ENCODE data around the gene PDSS2.

The PDSS2 gene

DNA sequence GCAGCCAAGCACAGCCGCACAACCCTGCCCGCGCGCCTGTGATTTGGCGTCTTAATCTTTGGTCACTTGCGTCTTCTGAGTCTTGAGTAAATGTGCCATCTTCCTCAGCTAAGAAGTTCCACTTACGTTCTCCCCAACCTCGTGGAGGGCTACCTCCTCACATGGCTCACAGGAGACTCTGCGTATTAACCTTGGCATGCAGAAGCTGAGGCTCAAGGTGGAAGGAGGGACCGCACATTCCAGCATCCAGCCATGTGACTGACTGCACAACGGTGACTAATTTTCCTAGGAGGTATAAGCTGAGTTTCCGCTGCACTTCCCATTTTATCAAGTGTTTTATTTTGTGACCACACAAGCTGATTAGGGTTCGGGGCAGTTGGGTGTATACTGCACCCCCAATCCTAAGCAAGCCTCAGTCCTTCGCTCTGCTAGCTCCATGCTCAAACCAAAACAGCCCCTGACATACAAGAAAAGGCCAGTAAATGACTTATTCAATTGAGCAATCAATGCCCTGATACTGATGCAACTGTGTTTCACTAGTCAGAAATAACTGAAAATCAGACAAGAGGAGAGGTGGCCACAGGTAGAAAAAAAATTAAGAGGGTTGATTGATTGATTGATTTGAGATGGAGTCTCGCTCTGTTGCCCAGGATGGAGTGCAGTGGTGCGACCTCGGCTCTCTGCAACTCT is 351.0 kb downstream of the PDSS2 start:
- peaks cover 5% of the 10 kb centered on the region; the same call in 1 of the 2 replicates for H3K4me1 ChIP-seq (ENCODE audit: control insufficient read depth, low read length)
- no peaks in the 10 kb centered on the region for H4K20me1 ChIP-seq (ENCODE audit: control insufficient read depth, insufficient read depth, low read depth, low read length)
- H3K9me2 ChIP-seq (replicated peaks; ENCODE audit: control insufficient read depth, low read length), result no peaks in the 10 kb centered on the region
- H3K79me2 ChIP-seq (ENCODE audit: control insufficient read depth, low read length), result peaks cover 16% of the 10 kb centered on the region
- H3K27me3 ChIP-seq (ENCODE audit: control insufficient read depth, low read length), result no peaks in the 10 kb centered on the region
- H3F3A ChIP-seq (ENCODE audit: control insufficient read depth, insufficient read depth), result no peaks in the 10 kb centered on the region
- no peak overlapping the region for H3K4me2 ChIP-seq (ENCODE audit: low read length)
- no peaks in the 10 kb centered on the region for H3K36me3 ChIP-seq (ENCODE audit: control insufficient read depth, low read length)
- no peak overlapping the region for H3K4me3 ChIP-seq (ENCODE audit: low read length)
- H3K9me3 ChIP-seq (ENCODE audit: control insufficient read depth, insufficient read depth, low read length), result no peaks in the 10 kb centered on the region
- H3K27ac ChIP-seq (ENCODE audit: low read depth, low read length), result no peak overlapping the region
- TF ChIP-seq, protein P1, sequence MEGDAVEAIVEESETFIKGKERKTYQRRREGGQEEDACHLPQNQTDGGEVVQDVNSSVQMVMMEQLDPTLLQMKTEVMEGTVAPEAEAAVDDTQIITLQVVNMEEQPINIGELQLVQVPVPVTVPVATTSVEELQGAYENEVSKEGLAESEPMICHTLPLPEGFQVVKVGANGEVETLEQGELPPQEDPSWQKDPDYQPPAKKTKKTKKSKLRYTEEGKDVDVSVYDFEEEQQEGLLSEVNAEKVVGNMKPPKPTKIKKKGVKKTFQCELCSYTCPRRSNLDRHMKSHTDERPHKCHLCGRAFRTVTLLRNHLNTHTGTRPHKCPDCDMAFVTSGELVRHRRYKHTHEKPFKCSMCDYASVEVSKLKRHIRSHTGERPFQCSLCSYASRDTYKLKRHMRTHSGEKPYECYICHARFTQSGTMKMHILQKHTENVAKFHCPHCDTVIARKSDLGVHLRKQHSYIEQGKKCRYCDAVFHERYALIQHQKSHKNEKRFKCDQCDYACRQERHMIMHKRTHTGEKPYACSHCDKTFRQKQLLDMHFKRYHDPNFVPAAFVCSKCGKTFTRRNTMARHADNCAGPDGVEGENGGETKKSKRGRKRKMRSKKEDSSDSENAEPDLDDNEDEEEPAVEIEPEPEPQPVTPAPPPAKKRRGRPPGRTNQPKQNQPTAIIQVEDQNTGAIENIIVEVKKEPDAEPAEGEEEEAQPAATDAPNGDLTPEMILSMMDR (IDR thresholded peaks at IDR 0.05; ENCODE audit: low read depth, low read length, poor library complexity, severe bottlenecking), result no peak
- TF ChIP-seq EZH2phosphoT487 (IDR thresholded peaks at IDR 0.05; ENCODE audit: borderline replicate concordance, low read length), result no peak

DNA sequence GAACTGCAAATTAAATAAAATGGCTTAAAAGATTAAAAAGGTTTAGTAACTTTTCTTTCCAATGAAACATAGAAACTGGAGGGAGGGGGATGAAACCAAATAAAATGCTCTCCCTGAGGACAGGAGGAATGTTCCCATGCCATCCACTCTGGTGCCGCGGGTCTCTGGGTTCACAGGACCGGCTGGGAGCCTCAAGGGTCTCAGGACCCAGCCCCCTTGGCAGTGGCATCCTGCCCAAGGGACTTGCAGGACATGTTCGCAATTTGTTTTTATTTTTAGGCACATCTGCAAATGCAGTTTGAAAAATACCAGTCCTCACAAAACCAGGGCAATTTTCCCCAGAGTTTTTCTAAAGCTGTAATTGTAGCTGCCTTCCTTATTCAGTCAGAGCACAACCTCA is 351.6 kb downstream of the PDSS2 start:
- Histone ChIP-seq H3K27ac (ENCODE audit: low read depth, low read length) (no peak overlapping the region), H3F3A (ENCODE audit: control insufficient read depth, insufficient read depth) (no peaks in the 10 kb centered on the region), H3K36me3 (ENCODE audit: control insufficient read depth, low read length) (no peaks in the 10 kb centered on the region), H3K79me2 (ENCODE audit: control insufficient read depth, low read length) (peaks cover 11% of the 10 kb centered on the region), H3K27me3 (ENCODE audit: control insufficient read depth, low read length) (no peaks in the 10 kb centered on the region), H3K4me3 (ENCODE audit: low read length) (no peak overlapping the region), H3K9me3 (ENCODE audit: control insufficient read depth, insufficient read depth, low read length) (no peaks in the 10 kb centered on the region), H4K20me1 (ENCODE audit: control insufficient read depth, insufficient read depth, low read depth, low read length) (no peaks in the 10 kb centered on the region), H3K4me1 (ENCODE audit: control insufficient read depth, low read length) (0 out of 2 replicates have a peak, but pooled peaks cover 5% of the 10 kb centered on the region), H3K9me2 (replicated peaks; ENCODE audit: control insufficient read depth, low read length) (no peaks in the 10 kb centered on the region), H3K4me2 (ENCODE audit: low read length) (no peak overlapping the region)
- TF ChIP-seq EZH2phosphoT487 (IDR thresholded peaks at IDR 0.05; ENCODE audit: borderline replicate concordance, low read length), result no peak
- TF ChIP-seq, protein P1 (IDR thresholded peaks at IDR 0.05; ENCODE audit: low read depth, low read length, poor library complexity, severe bottlenecking), result no peak

DNA sequence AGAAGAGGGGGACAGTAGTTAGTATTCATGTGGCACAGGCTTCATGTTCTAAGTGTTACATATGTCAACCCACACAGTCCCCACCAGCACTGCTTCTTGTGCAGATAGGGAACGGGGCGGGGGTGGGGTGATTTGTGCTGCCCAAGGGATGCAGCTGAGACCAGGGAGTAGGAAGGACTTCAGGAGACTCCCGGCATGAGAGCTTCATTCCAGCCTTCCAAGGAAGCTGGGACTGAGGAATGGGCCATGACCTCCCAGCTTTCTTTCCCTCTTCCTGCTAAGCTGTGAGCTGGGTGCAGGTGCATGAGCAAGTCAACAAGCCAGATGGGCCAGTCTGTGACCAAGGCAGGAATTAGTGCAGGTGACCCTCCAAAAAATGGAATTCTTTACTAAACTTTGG is 353.2 kb downstream of the PDSS2 start:
- no peaks in the 10 kb centered on the region for H3K9me3 ChIP-seq (ENCODE audit: control insufficient read depth, insufficient read depth, low read length)
- peaks cover 5% of the 10 kb centered on the region; the same call in 1 of the 2 replicates for H3K79me2 ChIP-seq (ENCODE audit: control insufficient read depth, low read length)
- no peaks in the 10 kb centered on the region for H3K9me2 ChIP-seq (replicated peaks; ENCODE audit: control insufficient read depth, low read length)
- H3K36me3 ChIP-seq (ENCODE audit: control insufficient read depth, low read length), result no peaks in the 10 kb centered on the region
- no peaks in the 10 kb centered on the region for H3K27me3 ChIP-seq (ENCODE audit: control insufficient read depth, low read length)
- H3K4me3 ChIP-seq (ENCODE audit: low read length), result no peak overlapping the region
- H3K4me1 ChIP-seq (ENCODE audit: control insufficient read depth, low read length), result peaks cover 8% of the 10 kb centered on the region
- no peak overlapping the region for H3K27ac ChIP-seq (ENCODE audit: low read depth, low read length)
- no peak for TF ChIP-seq EZH2phosphoT487 (IDR thresholded peaks at IDR 0.05; ENCODE audit: borderline replicate concordance, low read length)
- TF ChIP-seq, protein P1 (IDR thresholded peaks at IDR 0.05; ENCODE audit: low read depth, low read length, poor library complexity, severe bottlenecking), result no peak
- no peaks in the 10 kb centered on the region for H3F3A ChIP-seq (ENCODE audit: control insufficient read depth, insufficient read depth)
- H3K4me2 ChIP-seq (ENCODE audit: low read length), result no peak overlapping the region
- no peaks in the 10 kb centered on the region for H4K20me1 ChIP-seq (ENCODE audit: control insufficient read depth, insufficient read depth, low read depth, low read length)

Measured in DOHH2 (cell line).